ENCODE data around the gene REELD1. TPM values are rescaled to one million over a fixed set of nuclear protein-coding genes. Genes with fewer than 3 reads are reported as not detected.

The REELD1 gene
- total and polyA plus RNA-seq, 2 experiments from 2014 or later, result not detected

GRCh38 chr4:146182443-146182842 is 31.9 kb upstream of the REELD1 start:
- H3K27ac ChIP-seq, result no peak overlapping the region
- in situ Hi-C loops (cut with MboI), result no loop called here
- 92 to 99% methylated on average over 3 of the region's 3 CpGs for WGBS, 2 experiments (ENCODE audit: low coverage in 1 of 2, low lambda C conversion rate in 2 of 2, missing lambda C conversion rate in 2 of 2)
- no peaks in the 10 kb centered on the region for H3K27me3 ChIP-seq (replicated peaks; ENCODE audit: insufficient read depth)
- no peaks in the 10 kb centered on the region for H4K20me1 ChIP-seq (ENCODE audit: insufficient read depth)
- no peaks in the 10 kb centered on the region for H3K9me2 ChIP-seq (ENCODE audit: insufficient read depth)
- H3K36me3 ChIP-seq (ENCODE audit: low read depth), result peaks cover 14% of the 10 kb centered on the region
- no peak overlapping the region for H3K9ac ChIP-seq
- H3F3A ChIP-seq (ENCODE audit: insufficient read depth), result no peaks in the 10 kb centered on the region
- peaks cover 81% of the 10 kb centered on the region for H3K79me2 ChIP-seq (ENCODE audit: insufficient read depth)
- TF ChIP-seq EZH2 (IDR thresholded peaks at IDR 0.05; ENCODE audit: insufficient read depth, poor library complexity, severe bottlenecking) (no peak), EZH2phosphoT487 (IDR thresholded peaks at IDR 0.05; ENCODE audit: insufficient read depth, low read depth) (no peak)
- no peaks in the 10 kb centered on the region for H3K4me1 ChIP-seq (ENCODE audit: insufficient read depth)
- no peak for DNase-seq
- no peak overlapping the region for H3K4me2 ChIP-seq (ENCODE audit: unreplicated experiment)
- no peak overlapping the region for H3K4me3 ChIP-seq
- no peak overlapping the region for H2AFZ ChIP-seq
- no peaks in the 10 kb centered on the region for H3K9me3 ChIP-seq (ENCODE audit: low read depth)

DNA sequence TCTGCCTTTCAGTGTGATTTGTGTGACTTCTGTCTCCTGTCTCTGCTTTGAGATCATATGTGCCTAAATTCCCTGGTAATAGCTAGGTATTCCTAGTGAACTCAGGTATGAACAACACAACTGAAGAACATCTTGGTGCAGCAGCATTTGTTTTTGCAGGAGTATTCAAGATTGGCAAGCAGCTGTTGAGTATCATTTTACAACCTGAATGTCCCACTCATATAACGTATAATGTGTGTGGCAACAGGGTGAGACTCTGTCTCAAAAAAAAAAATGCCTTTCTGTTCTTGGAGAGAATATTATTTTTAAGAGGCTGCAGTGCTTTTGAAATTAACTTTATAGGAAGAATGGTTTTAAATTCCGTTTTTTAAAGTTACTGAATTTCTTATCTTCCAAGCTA is 31.1 kb upstream of the REELD1 start:
- TF ChIP-seq EZH2phosphoT487 (IDR thresholded peaks at IDR 0.05; ENCODE audit: insufficient read depth, low read depth) (no peak), EZH2 (IDR thresholded peaks at IDR 0.05; ENCODE audit: insufficient read depth, poor library complexity, severe bottlenecking) (no peak)
- H3K4me1 ChIP-seq (ENCODE audit: insufficient read depth), result no peaks in the 10 kb centered on the region
- H3K9ac ChIP-seq, result no peak overlapping the region
- H3K4me2 ChIP-seq (ENCODE audit: unreplicated experiment), result no peak overlapping the region
- H3K9me2 ChIP-seq (ENCODE audit: insufficient read depth), result no peaks in the 10 kb centered on the region
- H3K9me3 ChIP-seq (ENCODE audit: low read depth), result no peaks in the 10 kb centered on the region
- H2AFZ ChIP-seq, result no peak overlapping the region
- peaks cover 73% of the 10 kb centered on the region for H3K79me2 ChIP-seq (ENCODE audit: insufficient read depth)
- H3K36me3 ChIP-seq (ENCODE audit: low read depth), result peaks cover 17% of the 10 kb centered on the region
- no peak overlapping the region for H3K27ac ChIP-seq
- in situ Hi-C loops (cut with MboI), result no loop called here
- H4K20me1 ChIP-seq (ENCODE audit: insufficient read depth), result no peaks in the 10 kb centered on the region
- DNase-seq, result no peak
- whole genome bisulfite sequencing, 2 experiments (ENCODE audit: low coverage in 1 of 2, low lambda C conversion rate in 2 of 2, missing lambda C conversion rate in 2 of 2), result 92 to 100% methylated on average over 2 of the region's 2 CpGs
- H3K4me3 ChIP-seq, result no peak overlapping the region
- H3F3A ChIP-seq (ENCODE audit: insufficient read depth), result no peaks in the 10 kb centered on the region
- H3K27me3 ChIP-seq (replicated peaks; ENCODE audit: insufficient read depth), result no peaks in the 10 kb centered on the region

- Histone ChIP-seq H3K27me3 (replicated peaks; ENCODE audit: insufficient read depth) (no peaks in the 10 kb centered on the region), H4K20me1 (ENCODE audit: insufficient read depth) (no peaks in the 10 kb centered on the region), H2AFZ (no peak overlapping the region), H3K79me2 (ENCODE audit: insufficient read depth) (peaks cover 45% of the 10 kb centered on the region), H3K4me2 (ENCODE audit: unreplicated experiment) (no peak overlapping the region), H3K9me2 (ENCODE audit: insufficient read depth) (no peaks in the 10 kb centered on the region), H3K4me1 (ENCODE audit: insufficient read depth) (no peaks in the 10 kb centered on the region), H3K27ac (no peak overlapping the region), H3F3A (ENCODE audit: insufficient read depth) (no peaks in the 10 kb centered on the region), H3K4me3 (no peak overlapping the region), H3K9me3 (ENCODE audit: low read depth) (no peaks in the 10 kb centered on the region), H3K9ac (no peak overlapping the region), H3K36me3 (ENCODE audit: low read depth) (peaks cover 31% of the 10 kb centered on the region)
- in situ Hi-C loops (cut with MboI), result no loop called here
- 69 to 72% methylated on average over 4 of the region's 4 CpGs for WGBS, 2 experiments (ENCODE audit: low coverage in 1 of 2, low lambda C conversion rate in 2 of 2, missing lambda C conversion rate in 2 of 2)
- DNase-seq, result no peak
- no peak for TF ChIP-seq EZH2 (IDR thresholded peaks at IDR 0.05; ENCODE audit: insufficient read depth, poor library complexity, severe bottlenecking)
- no peak for TF ChIP-seq EZH2phosphoT487 (IDR thresholded peaks at IDR 0.05; ENCODE audit: insufficient read depth, low read depth)
Observed at GRCh38 chr4:146186041-146186440, 28.3 kb upstream of the REELD1 start.

DNA sequence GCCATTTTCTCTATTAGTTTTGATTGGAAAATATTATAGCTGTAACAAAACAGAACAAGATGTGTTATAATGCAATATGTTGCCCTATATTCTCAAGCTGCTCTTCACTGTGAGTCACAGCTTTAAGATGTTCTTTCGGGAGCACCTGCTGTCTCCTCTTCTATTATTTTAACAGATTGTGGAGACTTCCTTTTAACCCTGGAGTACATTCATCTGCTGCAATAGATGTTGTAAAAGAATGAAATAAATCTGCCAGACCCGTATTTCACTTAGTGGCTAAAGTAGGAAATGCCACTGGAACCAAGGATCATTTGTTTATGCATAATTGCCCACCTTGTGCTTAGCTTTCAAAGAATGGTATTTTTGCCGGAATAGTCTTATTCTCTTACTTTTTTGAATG is 27.7 kb upstream of the REELD1 start:
- TF ChIP-seq EZH2phosphoT487 (IDR thresholded peaks at IDR 0.05; ENCODE audit: insufficient read depth, low read depth) (no peak), EZH2 (IDR thresholded peaks at IDR 0.05; ENCODE audit: insufficient read depth, poor library complexity, severe bottlenecking) (no peak)
- Histone ChIP-seq H3K9me2 (ENCODE audit: insufficient read depth) (no peaks in the 10 kb centered on the region), H3K9ac (no peak overlapping the region), H3K79me2 (ENCODE audit: insufficient read depth) (peaks cover 39% of the 10 kb centered on the region), H4K20me1 (ENCODE audit: insufficient read depth) (no peaks in the 10 kb centered on the region), H3K4me3 (no peak overlapping the region), H3F3A (ENCODE audit: insufficient read depth) (no peaks in the 10 kb centered on the region), H3K4me1 (ENCODE audit: insufficient read depth) (no peaks in the 10 kb centered on the region), H3K9me3 (ENCODE audit: low read depth) (no peaks in the 10 kb centered on the region), H3K4me2 (ENCODE audit: unreplicated experiment) (no peak overlapping the region), H3K36me3 (ENCODE audit: low read depth) (peaks cover 31% of the 10 kb centered on the region), H2AFZ (no peak overlapping the region), H3K27ac (no peak overlapping the region), H3K27me3 (replicated peaks; ENCODE audit: insufficient read depth) (no peaks in the 10 kb centered on the region)
- in situ Hi-C loops (cut with MboI), result no loop called here
- 60 to 66% methylated on average over 3 of the region's 3 CpGs for WGBS, 2 experiments (ENCODE audit: low coverage in 1 of 2, low lambda C conversion rate in 2 of 2, missing lambda C conversion rate in 2 of 2)
- no peak for DNase-seq

- TF ChIP-seq EZH2 (IDR thresholded peaks at IDR 0.05; ENCODE audit: insufficient read depth, poor library complexity, severe bottlenecking) (no peak), EZH2phosphoT487 (IDR thresholded peaks at IDR 0.05; ENCODE audit: insufficient read depth, low read depth) (no peak)
- Histone ChIP-seq H3K4me1 (ENCODE audit: insufficient read depth) (peaks cover 5% of the 10 kb centered on the region), H3F3A (ENCODE audit: insufficient read depth) (peaks cover 17% of the 10 kb centered on the region), H3K27me3 (replicated peaks; ENCODE audit: insufficient read depth) (no peaks in the 10 kb centered on the region), H3K9ac (no peak overlapping the region), H3K9me3 (ENCODE audit: low read depth) (no peaks in the 10 kb centered on the region), H3K4me2 (ENCODE audit: unreplicated experiment) (no peak overlapping the region), H3K36me3 (ENCODE audit: low read depth) (peaks cover 22% of the 10 kb centered on the region), H4K20me1 (ENCODE audit: insufficient read depth) (no peaks in the 10 kb centered on the region), H3K9me2 (ENCODE audit: insufficient read depth) (no peaks in the 10 kb centered on the region), H3K79me2 (ENCODE audit: insufficient read depth) (peaks cover 6% of the 10 kb centered on the region; the same call in 1 of the 2 replicates), H3K27ac (no peak overlapping the region), H3K4me3 (no peak overlapping the region), H2AFZ (no peak overlapping the region)
- no peak for DNase-seq
- in situ Hi-C loops (cut with MboI), result no loop called here
- 68 to 79% methylated on average over 2 of the region's 2 CpGs for WGBS, 2 experiments (ENCODE audit: low coverage in 1 of 2, low lambda C conversion rate in 2 of 2, missing lambda C conversion rate in 2 of 2)
Observed at GRCh38 chr4:146190456-146190855, 23.9 kb upstream of the REELD1 start.

All from GM23248 (cell line).